Keratinocyte (primary cell): ENCODE measurements around the gene EML1. TPM values are rescaled to one million over a fixed set of nuclear protein-coding genes. Genes with fewer than 3 reads are reported as not detected.

Experiments used
- DNase-seq: peaks from one replicate; pipeline ENCODE4 v3.0.0-alpha.2; 2011; ENCODE audit warnings: low read depth, missing footprints, low spot score
- FAIRE-seq: peaks from 2 replicates; lab custom pipeline; 2011; peaks lifted over from hg19 to GRCh38; lab: Jason Lieb, UNC
- H2AFZ ChIP-seq: 2 replicates; pipeline ENCODE4 v1.6.0; 2012; ENCODE audit warnings: low read length, control low read depth, inconsistent platforms; ENCODE audit not compliant: control insufficient read depth
- H3K27ac ChIP-seq: 2 replicates; pipeline ENCODE4 v1.5.1; 2011; ENCODE audit warnings: low read length; ENCODE audit not compliant: control insufficient read depth, insufficient read depth
- H3K27me3 ChIP-seq: 3 replicates; pipeline ENCODE4 v1.6.0; 2011; ENCODE audit warnings: low read length; ENCODE audit not compliant: control insufficient read depth, insufficient read depth; ENCODE audit errors: extremely low read depth
- H3K36me3 ChIP-seq, 2 experiments: 2 replicates in 1 of 2; 3 replicates in 1 of 2; pipeline ENCODE4 v1.5.1; 2011; ENCODE audit warnings: low read length in 2 of 2, mild to moderate bottlenecking in 1 of 2; ENCODE audit not compliant: control insufficient read depth in 2 of 2, insufficient read depth in 2 of 2; ENCODE audit errors: extremely low read depth in 1 of 2
- H3K4me1 ChIP-seq: 3 replicates; pipeline ENCODE4 v1.5.1; 2011; ENCODE audit warnings: low read length; ENCODE audit not compliant: control insufficient read depth, insufficient read depth; ENCODE audit errors: extremely low read depth
- H3K4me2 ChIP-seq: 3 replicates; pipeline ENCODE4 v1.6.0; 2011; ENCODE audit warnings: low read depth, low read length; ENCODE audit not compliant: control insufficient read depth, insufficient read depth; ENCODE audit errors: extremely low read depth
- H3K4me3 ChIP-seq, 3 experiments: fragments of 200-600 bp in 1 of 3; sonication (generic) in 1 of 3; 2 replicates in 2 of 3; 3 replicates in 1 of 3; pipeline ENCODE4 v1.5.1; 2011 to 2016; ENCODE audit warnings: low read length in 3 of 3, mild to moderate bottlenecking in 3 of 3, control low read depth in 2 of 3, inconsistent platforms in 1 of 3, low read depth in 1 of 3, mixed read lengths in 1 of 3, mixed run types in 1 of 3, moderate library complexity in 1 of 3; ENCODE audit not compliant: control insufficient read depth in 2 of 3, insufficient read depth in 2 of 3; ENCODE audit errors: extremely low read depth in 1 of 3
- H3K79me2 ChIP-seq: 2 replicates; pipeline ENCODE4 v1.6.0; 2012; ENCODE audit warnings: low read length; ENCODE audit not compliant: control insufficient read depth, insufficient read depth
- H3K9ac ChIP-seq: 3 replicates; pipeline ENCODE4 v1.6.0; 2011; ENCODE audit warnings: low read length; ENCODE audit not compliant: control insufficient read depth, insufficient read depth; ENCODE audit errors: extremely low read depth
- H3K9me1 ChIP-seq: 3 replicates; pipeline ENCODE4 v1.6.0; 2011; ENCODE audit warnings: low read length; ENCODE audit not compliant: control insufficient read depth, insufficient read depth; ENCODE audit errors: extremely low read depth
- H3K9me3 ChIP-seq: 2 replicates; pipeline ENCODE4 v1.5.1; 2012; ENCODE audit warnings: low read depth, low read length; ENCODE audit not compliant: control insufficient read depth
- H4K20me1 ChIP-seq: 3 replicates; pipeline ENCODE4 v1.6.0; 2011; ENCODE audit warnings: low read length; ENCODE audit not compliant: control insufficient read depth, insufficient read depth; ENCODE audit errors: extremely low read depth
- EZH2 ChIP-seq: IDR thresholded peaks from one replicate; pipeline ENCODE4 v1.6.1; 2012; ENCODE audit warnings: inconsistent platforms, mild to moderate bottlenecking, low read length, moderate library complexity
- dilution Hi-C: fragments of 300-500 bp; cut with MboI; formaldehyde crosslinking; loops from one replicate; pipeline ENCODE4 v1.7.0; 2020; ENCODE audit warnings: low sequenced_read_pairs; ENCODE audit not compliant: extremely low pct_ligation_motif_present
- polyA plus RNA-seq, 5 experiments: library from polyadenylated mRNA; depleted of rRNA in 3 of 5; stranded (reverse) in 3 of 5; stranded (forward) in 1 of 5; unstranded in 1 of 5; fragments of >200 nt; gene quantifications; 1 replicate in 1 of 5; 2 replicates in 3 of 5; 3 replicates in 1 of 5; pipeline versions ENCODE4 v1.2.1 to v1.2.3, GENCODE V29; 2011 to 2012; ENCODE audit warnings: missing spikeins in 2 of 5, low read depth in 1 of 5, low replicate concordance in 1 of 5
- TF ChIP-seq, protein P1 (sequence below), 3 experiments: IDR thresholded peaks in 1 of 3; conservative IDR thresholded peaks in 1 of 3; optimal IDR thresholded peaks in 1 of 3; 2 replicates in 2 of 3; 3 replicates in 1 of 3; pipeline versions ENCODE3 to v1.5.1; 2011; ENCODE audit warnings: low read length in 3 of 3, mild to moderate bottlenecking in 3 of 3, moderate library complexity in 2 of 3, control low read depth in 1 of 3, inconsistent platforms in 1 of 3; ENCODE audit not compliant: insufficient read depth in 2 of 3; ENCODE audit errors: extremely low read depth in 1 of 3

Gene EML1
- polyA plus RNA-seq, 1 donor (not counting 4 experiments of a cell fraction or from before 2014, with no cell fraction given): 0.84 TPM

DNA sequence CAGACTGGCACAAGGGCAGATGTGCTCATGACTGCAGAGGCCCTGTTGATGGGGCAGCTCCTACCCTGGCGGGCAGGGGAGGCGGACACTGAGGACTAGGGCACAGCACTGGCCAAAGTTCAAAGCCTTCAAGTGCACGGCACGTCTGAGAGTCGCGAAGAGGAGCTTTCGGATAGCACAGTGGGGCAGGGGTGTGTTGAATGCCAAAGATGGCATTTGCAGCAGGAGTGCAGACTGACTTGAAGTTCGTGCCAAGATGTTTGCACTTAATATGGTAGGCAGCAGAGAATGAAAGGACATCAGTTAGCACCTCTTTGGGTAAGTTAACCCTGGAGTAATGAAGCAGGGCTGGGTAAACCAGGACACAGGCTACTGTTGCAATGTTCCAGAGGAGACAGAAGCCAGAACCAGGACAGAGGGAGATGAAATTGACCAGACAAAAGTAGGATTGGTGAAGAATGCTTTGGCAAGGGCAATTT is 6.7 kb upstream of the EML1 start:
- Histone ChIP-seq H3K27ac (no peak overlapping the region), H4K20me1 (no peaks in the 10 kb centered on the region), H3K9ac (no peak overlapping the region), H3K27me3 (peaks cover 19% of the 10 kb centered on the region), H3K36me3 (no peaks in the 10 kb centered on the region), H3K9me3 (no peaks in the 10 kb centered on the region), H3K4me2 (no peak overlapping the region), H3K79me2 (no peaks in the 10 kb centered on the region), H3K4me1 (no peaks in the 10 kb centered on the region), H3K9me1 (no peaks in the 10 kb centered on the region), H2AFZ (no peak overlapping the region), H3K4me3 (no peak overlapping the region)
- TF ChIP-seq, protein P1, sequence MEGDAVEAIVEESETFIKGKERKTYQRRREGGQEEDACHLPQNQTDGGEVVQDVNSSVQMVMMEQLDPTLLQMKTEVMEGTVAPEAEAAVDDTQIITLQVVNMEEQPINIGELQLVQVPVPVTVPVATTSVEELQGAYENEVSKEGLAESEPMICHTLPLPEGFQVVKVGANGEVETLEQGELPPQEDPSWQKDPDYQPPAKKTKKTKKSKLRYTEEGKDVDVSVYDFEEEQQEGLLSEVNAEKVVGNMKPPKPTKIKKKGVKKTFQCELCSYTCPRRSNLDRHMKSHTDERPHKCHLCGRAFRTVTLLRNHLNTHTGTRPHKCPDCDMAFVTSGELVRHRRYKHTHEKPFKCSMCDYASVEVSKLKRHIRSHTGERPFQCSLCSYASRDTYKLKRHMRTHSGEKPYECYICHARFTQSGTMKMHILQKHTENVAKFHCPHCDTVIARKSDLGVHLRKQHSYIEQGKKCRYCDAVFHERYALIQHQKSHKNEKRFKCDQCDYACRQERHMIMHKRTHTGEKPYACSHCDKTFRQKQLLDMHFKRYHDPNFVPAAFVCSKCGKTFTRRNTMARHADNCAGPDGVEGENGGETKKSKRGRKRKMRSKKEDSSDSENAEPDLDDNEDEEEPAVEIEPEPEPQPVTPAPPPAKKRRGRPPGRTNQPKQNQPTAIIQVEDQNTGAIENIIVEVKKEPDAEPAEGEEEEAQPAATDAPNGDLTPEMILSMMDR (optimal IDR thresholded peaks at IDR 0.05 in 1 of 3, IDR thresholded peaks at IDR 0.05 in 1 of 3, conservative IDR thresholded peaks at IDR 0.05 in 1 of 3; ENCODE audit: extremely low read depth in 1 of 3, insufficient read depth in 2 of 3, low read length in 3 of 3): no peak
- no peak for TF ChIP-seq EZH2
- FAIRE-seq (no peak), DNase-seq (no peak)
- dilution Hi-C loops: no loop called here

DNA sequence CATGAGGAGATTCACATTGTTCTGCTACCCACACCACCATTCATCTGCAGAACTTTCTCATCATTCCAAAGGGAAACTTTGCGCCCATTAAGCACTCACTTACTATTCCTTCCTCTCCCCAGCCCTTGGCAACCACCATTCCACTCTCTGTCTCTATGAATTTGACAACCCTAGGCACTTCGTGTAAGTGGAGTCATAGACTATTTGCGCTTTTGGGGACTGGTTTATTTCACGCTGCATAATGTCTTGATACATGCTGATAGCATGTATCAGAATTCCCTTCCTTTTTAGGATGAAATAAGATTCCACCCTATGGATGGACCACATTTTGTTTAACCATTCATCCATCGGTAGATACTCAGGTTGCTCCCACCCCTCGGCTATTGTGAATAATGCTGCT is 4.5 kb upstream of the EML1 start:
- Histone ChIP-seq H3K4me2 (no peak overlapping the region), H3K27ac (no peak overlapping the region), H2AFZ (no peak overlapping the region), H3K9me1 (no peaks in the 10 kb centered on the region), H3K36me3 (no peaks in the 10 kb centered on the region), H3K27me3 (peaks cover 28% of the 10 kb centered on the region), H3K4me1 (peaks cover 3% of the 10 kb centered on the region), H3K79me2 (no peaks in the 10 kb centered on the region), H3K4me3 (no peak overlapping the region), H3K9ac (no peak overlapping the region), H3K9me3 (no peaks in the 10 kb centered on the region), H4K20me1 (no peaks in the 10 kb centered on the region)
- TF ChIP-seq, protein P1 (optimal IDR thresholded peaks at IDR 0.05 in 1 of 3, IDR thresholded peaks at IDR 0.05 in 1 of 3, conservative IDR thresholded peaks at IDR 0.05 in 1 of 3; ENCODE audit: extremely low read depth in 1 of 3, insufficient read depth in 2 of 3, low read length in 3 of 3): no peak
- no peak for TF ChIP-seq EZH2
- dilution Hi-C loops: no loop called here
- FAIRE-seq (no peak), DNase-seq (no peak)
